ENCODE measurements around the gene KMT2A. TPM values are rescaled to one million over a fixed set of nuclear protein-coding genes. Genes with fewer than 3 reads are reported as not detected.
A peak's percentile ranks its signal among the peaks of the same experiment; 100 is the strongest.

KMT2A gene
- total and polyA plus RNA-seq, 12 donors = 9.5 to 107 (median 42.5) TPM

DNA sequence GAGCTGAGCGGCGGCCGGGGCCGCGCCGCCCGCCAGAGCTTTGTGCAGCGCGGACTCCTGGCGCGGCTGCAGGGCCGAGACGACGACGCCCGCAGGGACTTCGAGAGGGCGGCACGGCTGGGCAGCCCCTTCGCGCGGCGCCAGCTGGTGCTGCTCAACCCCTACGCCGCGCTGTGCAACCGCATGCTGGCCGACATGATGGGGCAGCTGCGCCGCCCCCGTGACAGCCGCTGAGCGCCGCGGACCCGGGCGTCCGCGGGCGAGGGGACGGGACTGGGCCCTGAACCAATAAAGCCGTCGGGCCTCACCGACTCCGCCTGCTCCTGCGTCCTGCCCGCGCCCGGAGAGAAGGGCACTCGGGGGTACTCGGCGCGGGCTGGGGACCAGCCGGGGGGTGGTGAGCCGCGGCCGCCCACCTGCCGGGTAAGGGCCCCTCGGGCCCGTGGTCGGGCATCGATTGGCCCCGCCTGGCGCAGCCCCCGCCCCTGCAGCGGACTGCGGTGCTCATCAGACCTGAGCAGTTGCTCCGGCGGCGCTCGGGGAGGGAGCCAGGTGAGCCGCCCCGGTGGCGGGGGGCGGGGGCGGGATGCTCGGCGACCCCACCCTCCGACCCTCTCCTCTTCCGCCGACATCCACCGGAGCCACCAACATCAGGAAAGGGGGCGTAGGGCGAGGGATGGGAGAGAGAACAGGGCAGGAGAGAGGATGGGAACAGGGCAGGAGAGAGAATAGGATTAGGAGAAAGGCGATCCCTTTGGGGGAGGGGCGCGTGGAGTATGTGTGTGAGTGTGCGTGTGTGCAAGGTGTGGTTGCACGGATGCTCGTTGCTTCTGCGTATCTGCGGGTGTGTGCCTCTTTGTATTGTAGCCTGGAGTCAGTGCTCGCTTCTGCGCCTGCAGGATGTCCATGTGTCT lies 94.6 kb downstream of the KMT2A start, which contains the start of gene TMEM25:
Gene TMEM25, plus strand, starts transcription at position 510 of the 914 bp plus-strand sequence. CDS start 610 bp downstream, outside the sequence.
- H3K36me3 ChIP-seq (replicated peaks in 1 of 2) = no peaks in the 10 kb centered on the region
- TF ChIP-seq, protein P1, sequence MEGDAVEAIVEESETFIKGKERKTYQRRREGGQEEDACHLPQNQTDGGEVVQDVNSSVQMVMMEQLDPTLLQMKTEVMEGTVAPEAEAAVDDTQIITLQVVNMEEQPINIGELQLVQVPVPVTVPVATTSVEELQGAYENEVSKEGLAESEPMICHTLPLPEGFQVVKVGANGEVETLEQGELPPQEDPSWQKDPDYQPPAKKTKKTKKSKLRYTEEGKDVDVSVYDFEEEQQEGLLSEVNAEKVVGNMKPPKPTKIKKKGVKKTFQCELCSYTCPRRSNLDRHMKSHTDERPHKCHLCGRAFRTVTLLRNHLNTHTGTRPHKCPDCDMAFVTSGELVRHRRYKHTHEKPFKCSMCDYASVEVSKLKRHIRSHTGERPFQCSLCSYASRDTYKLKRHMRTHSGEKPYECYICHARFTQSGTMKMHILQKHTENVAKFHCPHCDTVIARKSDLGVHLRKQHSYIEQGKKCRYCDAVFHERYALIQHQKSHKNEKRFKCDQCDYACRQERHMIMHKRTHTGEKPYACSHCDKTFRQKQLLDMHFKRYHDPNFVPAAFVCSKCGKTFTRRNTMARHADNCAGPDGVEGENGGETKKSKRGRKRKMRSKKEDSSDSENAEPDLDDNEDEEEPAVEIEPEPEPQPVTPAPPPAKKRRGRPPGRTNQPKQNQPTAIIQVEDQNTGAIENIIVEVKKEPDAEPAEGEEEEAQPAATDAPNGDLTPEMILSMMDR (IDR thresholded peaks at IDR 0.05) = no peak
- TF ChIP-seq POLR2A (IDR thresholded peaks at IDR 0.05) = peak in 1 of 2 donors; percentile 32
- H3K4me3 ChIP-seq = peak within 1 kb of the TSS; percentile 41 to 97 (median 70)
- intact Hi-C loops (cut with DNase I) = no loop called here
- H3K4me1 ChIP-seq (replicated peaks in 1 of 2) = peaks cover 0 to 11% of the 10 kb centered on the region in 2 donors
- no peaks in the 10 kb centered on the region for H3K9me3 ChIP-seq (replicated peaks in 1 of 3)
- 0 to 4% (median 2%) methylated on average over 3 to 94 of the region's 94 CpGs for WGBS, 4 donors
- peak within 1 kb of the TSS in 4 of 5 donors; percentile 42 to 87 (median 79) for H3K27ac ChIP-seq
- H3K27me3 ChIP-seq = no peaks in the 10 kb centered on the region
- peak; percentile 57 to 76 (median 69) for DNase-seq

DNA sequence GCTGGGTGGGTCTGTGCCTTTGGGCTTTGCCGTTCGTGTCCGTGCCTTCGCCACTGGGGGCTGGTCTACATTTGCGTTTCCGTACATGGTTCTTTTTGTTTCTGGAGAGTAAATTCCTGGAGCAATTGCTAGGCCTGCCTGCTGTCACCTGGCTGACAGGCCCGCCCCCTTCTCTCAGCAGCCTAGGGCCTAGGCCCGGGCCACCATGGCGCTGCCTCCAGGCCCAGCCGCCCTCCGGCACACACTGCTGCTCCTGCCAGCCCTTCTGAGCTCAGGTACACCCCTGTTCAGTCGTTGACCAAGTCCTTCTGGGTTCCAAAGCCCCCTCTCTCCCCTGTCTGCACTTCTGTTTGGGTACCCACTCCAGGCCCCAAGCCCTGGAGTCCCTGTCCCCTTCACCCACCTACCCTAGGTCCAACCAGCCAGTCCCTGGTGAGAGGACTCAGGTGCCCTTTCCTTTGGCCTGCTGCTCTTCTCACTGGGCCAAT lies 95.3 kb downstream of the KMT2A start:
- WGBS, 4 donors = 9 to 24% (median 16%) methylated on average over 5 to 12 of the region's 12 CpGs
- Histone ChIP-seq H3K27me3 (no peaks in the 10 kb centered on the region), H3K36me3 (replicated peaks in 1 of 2) (no peaks in the 10 kb centered on the region), H3K27ac (peak overlapping the region in 3 of 5 donors; percentile 60 to 86 (median 72)), H3K9me3 (replicated peaks in 1 of 3) (no peaks in the 10 kb centered on the region), H3K4me3 (peak overlapping the region in 2 of 4 donors; percentile 41 to 97), H3K4me1 (replicated peaks in 1 of 2) (peaks cover 0 to 11% of the 10 kb centered on the region in 2 donors)
- intact Hi-C loops (cut with DNase I) = no loop called here
- DNase-seq = peak in 1 of 7 donors; percentile 32
- no peak for TF ChIP-seq POLR2A (IDR thresholded peaks at IDR 0.05)
- TF ChIP-seq, protein P1 (IDR thresholded peaks at IDR 0.05) = no peak

DNA sequence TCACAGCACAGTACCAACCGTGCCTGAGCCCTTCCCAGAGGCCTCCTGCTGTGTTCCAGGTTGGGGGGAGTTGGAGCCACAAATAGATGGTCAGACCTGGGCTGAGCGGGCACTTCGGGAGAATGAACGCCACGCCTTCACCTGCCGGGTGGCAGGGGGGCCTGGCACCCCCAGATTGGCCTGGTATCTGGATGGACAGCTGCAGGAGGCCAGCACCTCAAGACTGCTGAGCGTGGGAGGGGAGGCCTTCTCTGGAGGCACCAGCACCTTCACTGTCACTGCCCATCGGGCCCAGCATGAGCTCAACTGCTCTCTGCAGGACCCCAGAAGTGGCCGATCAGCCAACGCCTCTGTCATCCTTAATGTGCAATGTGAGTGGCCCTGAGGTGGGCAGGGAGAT lies 95.8 kb downstream of the KMT2A start:
- Histone ChIP-seq H3K9me3 (replicated peaks in 1 of 3) (no peaks in the 10 kb centered on the region), H3K36me3 (replicated peaks in 1 of 2) (no peaks in the 10 kb centered on the region), H3K4me3 (peak overlapping the region in 1 of 4 donors; percentile 97), H3K27me3 (no peaks in the 10 kb centered on the region), H3K4me1 (replicated peaks in 1 of 2) (peaks cover 0 to 15% of the 10 kb centered on the region in 2 donors), H3K27ac (peak overlapping the region in 2 of 5 donors; percentile 60 to 72)
- peak in 1 of 7 donors; percentile 47 for DNase-seq
- WGBS, 4 donors = 77 to 83% (median 81%) methylated on average over 6 to 10 of the region's 10 CpGs
- no peak for TF ChIP-seq POLR2A (IDR thresholded peaks at IDR 0.05)
- TF ChIP-seq, protein P1 (IDR thresholded peaks at IDR 0.05) = no peak
- intact Hi-C loops (cut with DNase I) = no loop called here
